DMS53 (cell line): ENCODE measurements around the gene DHRS1.
A peak's percentile ranks its signal among the peaks of the same experiment; 100 is the strongest.

ENCODE experiments used
- DNase-seq: peaks from one replicate; lab custom pipeline; 2025; lab: John Stamatoyannopoulos, UW

The DHRS1 gene

GRCh38 chr14:24299255-24300191 is at the start of gene DHRS1, which contains the start of gene NOP9:
Gene DHRS1, minus strand, starts transcription at chr14:24299780. Its CDS starts 674 bp downstream, at chr14:24299106.
Gene NOP9, plus strand, starts transcription at chr14:24299850. Its CDS starts 105 bp downstream, at chr14:24299955.
- peak; percentile 92 for DNase-seq

DNA sequence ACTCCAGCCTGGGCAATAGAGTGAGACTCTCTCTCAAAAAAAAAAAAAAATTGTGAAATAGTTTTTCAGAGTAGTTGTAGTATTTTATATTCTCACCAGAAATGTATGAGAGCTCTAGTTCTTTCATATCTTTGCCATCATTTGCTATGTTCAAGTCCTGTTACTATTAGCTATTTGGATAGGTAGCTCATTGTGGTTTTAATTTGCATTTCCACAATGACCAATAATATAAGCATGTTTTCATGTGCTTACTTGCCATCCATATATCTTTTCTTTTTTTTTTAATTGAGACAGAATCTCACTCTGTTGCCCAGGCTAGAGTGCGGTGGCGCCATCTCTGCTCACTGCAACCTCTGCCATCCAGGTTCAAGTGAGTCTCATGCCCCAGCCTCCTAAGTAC is 48.6 kb upstream of the DHRS1 start:
- no peak for DNase-seq

DNA sequence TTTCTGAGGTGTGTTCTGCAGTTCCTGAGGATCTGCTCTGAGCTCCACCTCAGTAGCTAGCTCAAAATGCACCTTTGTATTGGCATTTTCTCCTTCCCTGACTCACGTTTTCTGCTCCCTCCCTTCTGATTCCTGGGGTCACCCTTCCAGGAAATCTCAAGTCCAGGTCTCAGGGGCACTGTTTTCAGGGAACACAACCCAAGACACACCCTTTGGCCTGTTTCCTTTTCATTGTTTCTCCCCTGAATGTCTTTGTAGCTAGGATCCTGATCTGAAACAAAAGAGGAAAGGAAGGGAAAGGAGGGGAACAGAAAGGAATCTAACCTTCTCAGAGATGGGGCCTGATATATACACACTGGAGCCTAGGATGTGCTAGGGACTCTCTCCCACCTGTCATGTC is 47.6 kb upstream of the DHRS1 start:
- no peak for DNase-seq

- DNase-seq, result no peak
These were observed 44.4 kb upstream of the DHRS1 start for GRCh38 chr14:24343795-24344660.

DNA sequence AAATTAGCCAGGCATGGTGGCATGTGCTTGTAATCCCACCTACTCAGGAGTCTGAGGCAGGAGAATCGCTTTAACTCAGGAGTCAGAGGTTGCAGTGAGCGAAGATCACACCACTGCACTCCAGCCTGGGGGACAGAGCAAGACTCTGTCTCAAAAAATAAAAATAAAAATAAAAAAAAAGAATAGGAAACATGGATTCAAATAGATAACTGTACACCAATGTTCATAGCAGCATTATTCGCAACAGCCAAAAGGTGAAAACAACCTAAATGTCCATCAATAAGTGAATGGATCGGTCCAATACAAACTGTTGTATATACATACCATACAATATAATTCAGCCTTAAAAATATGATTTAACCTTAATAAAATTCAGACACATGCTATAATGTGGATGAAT is 43.3 kb upstream of the DHRS1 start:
- no peak for DNase-seq

DNA sequence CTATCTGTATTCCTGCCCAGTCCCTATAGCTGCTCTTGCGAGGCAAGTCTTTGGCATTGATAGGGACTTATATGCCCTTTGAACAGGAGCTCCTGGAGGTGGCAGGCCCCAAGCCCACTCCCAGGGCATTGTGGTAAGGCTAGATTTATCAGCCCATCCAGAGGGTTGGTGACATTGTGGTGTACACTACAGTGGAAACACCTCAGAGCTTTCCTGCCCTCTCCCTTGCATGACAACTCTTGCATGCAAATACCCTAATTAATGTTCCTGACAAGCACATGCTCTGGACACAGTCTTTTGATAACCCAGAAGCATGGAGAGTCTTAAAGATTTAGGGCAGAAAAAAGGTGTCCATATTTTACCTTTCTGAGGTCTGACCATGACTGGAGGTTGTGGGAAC is 41.0 kb upstream of the DHRS1 start:
- DNase-seq, result no peak

DNA sequence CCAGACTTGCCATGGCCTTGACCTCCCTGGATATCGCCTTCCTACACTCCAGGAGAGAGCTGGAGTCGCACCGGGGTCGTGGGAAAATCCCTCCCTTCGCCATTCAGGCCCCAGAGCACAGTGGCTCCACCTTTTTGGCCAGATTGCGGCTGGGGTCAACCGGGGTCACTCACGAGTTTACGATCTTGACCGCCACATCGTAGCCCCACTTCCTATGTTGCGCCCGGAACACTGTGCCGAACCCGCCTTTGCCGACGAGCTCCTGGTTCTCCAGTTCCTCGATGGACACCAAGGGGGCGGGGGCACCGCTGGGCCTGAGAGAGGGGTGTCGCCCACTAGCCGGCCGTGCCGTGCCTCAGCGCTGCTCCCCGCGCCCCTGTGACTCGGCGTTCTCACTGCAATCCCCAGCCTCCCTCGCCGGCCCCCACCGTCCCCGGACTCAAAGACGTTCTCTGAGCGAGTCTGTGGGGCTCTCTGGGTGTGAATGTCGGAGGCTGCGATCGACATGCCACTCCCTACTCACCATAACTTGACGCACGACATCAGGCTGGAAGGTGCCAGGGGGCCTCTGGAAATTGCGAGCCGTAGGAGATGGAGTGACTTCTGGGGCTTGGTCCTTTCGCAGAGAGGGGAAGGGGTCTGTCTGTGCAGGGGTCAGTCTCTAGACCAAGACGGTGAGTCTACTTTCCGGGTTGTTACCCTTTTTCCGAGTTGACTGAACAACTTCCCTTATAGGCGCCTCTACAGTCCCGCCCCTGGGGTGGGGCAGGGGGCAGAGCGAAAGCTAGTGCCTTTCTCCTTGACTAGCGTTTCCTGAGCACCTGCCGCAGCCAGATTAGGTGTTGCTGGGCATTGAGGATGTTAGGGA is 39.9 kb upstream of the DHRS1 start, which contains the start of gene RIPK3:
TSS of gene RIPK3 (minus strand) at position 708 of the 868 bp plus-strand sequence. CDS start at position 543, 165 bp downstream.
- DNase-seq, result peak; percentile 79

DNA sequence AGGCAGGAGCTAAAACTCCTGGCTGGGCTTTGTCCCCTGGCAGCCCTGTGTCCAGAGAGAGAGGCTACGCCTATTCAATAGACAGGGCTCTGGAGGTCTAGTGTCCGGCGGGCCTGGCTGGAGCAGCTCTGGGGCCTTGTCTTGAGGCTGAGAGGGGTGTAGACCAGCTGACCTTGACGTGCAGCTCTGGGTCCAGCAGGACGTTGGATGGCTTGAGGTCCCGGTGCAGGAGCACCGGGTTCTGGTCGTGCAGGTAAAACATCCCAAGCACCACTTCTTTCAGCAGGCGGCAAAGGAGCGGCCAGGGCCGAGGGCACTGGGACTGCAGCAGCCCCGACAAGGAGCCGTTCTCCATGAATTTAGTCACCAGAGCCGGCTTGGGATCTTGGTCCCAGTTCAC is 39.3 kb upstream of the DHRS1 start:
- DNase-seq, result no peak

DNA sequence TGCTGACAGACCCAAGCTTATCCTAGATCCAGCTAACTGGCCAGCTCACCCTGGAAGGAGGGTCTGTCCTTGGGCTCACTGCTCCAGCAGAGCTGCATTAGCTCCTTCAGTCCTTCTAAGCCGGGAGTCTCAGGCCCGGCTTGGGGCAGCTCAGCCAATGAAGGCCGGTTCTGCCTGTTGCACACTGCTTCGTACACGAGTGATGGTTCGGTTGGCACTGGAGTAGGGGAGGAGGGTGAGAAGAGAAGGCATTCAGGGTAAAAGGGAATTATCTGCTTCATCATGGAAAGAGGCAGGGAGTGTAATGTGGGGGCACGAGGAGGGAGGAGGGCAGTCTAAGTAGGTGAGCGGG is 38.2 kb upstream of the DHRS1 start:
- no peak for DNase-seq

GRCh38 chr14:24337144-24337823 is 37.7 kb upstream of the DHRS1 start:
- DNase-seq, result no peak

GRCh38 chr14:24335461-24336171 is 36.0 kb upstream of the DHRS1 start:
- DNase-seq, result no peak

DNA sequence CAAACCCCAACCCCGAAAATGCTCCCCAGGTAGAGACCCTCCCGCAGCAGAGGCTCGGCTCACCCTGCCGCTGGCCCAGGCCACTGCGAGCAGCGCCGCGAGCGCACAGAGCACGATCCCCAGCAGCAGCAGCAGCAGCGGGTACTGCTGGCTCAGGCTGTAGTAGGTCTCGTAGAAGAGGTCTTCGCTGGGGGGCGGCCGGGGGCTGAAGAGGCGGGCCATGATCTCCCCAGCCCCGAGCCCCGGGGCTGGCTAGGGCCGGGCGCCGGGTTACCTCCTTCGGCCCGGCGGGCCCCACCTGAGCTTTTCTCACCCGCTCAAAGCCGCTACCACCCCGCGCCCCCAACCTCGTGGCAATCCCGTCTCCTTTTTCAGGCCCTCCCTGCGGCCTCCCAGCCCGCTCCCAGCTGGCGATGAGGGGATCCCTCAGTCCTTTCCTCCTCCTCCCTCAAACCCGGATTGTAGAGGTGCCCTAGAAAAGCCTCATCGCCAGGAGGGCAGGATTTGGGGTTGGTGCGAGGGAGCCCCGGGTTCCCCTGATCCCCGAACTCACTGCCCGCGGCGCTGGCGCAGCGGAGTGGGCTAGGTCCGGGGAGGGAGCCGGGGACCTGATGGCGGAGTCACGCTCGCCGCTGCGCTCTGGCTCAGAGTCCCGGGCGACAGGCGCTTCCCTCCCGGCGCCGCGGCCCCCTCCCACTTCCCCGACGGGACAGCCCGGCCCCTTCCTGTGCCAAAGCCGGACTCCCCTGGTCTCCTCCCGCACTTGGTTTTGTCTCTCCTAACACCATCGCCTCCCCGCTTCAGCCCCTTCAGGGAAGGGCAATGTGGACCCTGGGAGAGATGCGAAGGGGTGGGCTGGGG is 35.1 kb upstream of the DHRS1 start, which contains the start of gene ADCY4:
TSS of gene ADCY4 (minus strand) at position 641 of the 861 bp plus-strand sequence. CDS start at position 222, 419 bp downstream.
- DNase-seq, result peak; percentile 65

- DNase-seq, result peak; percentile 92
These were observed 32.9 kb upstream of the DHRS1 start for GRCh38 chr14:24332268-24332993.

DNA sequence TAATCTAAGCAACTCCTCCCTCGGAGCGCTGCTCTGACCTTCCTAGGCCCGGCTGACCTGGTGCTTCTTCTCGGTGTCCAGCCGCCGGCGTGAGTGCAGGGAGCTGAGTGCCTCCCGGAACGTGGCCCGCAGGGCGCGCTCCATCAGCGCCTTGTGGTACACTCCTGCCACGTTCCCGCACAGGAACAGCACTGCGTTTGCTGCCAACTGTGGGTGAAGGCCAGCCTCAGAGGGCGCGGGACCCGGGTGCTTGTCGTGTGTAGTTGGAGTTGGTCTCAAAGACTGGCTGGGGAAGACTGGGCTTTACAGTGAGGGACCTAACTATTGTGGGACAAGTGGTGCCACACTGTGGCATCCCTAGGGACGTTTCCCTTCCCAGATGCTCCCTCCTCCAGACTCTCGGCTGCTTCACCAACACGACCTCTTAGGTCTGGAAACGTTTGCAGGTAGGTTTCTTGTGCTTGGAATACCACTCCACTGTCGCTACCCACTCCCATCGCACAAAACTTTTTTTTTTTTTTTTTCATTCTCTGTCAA is 32.2 kb upstream of the DHRS1 start:
- no peak for DNase-seq

DNA sequence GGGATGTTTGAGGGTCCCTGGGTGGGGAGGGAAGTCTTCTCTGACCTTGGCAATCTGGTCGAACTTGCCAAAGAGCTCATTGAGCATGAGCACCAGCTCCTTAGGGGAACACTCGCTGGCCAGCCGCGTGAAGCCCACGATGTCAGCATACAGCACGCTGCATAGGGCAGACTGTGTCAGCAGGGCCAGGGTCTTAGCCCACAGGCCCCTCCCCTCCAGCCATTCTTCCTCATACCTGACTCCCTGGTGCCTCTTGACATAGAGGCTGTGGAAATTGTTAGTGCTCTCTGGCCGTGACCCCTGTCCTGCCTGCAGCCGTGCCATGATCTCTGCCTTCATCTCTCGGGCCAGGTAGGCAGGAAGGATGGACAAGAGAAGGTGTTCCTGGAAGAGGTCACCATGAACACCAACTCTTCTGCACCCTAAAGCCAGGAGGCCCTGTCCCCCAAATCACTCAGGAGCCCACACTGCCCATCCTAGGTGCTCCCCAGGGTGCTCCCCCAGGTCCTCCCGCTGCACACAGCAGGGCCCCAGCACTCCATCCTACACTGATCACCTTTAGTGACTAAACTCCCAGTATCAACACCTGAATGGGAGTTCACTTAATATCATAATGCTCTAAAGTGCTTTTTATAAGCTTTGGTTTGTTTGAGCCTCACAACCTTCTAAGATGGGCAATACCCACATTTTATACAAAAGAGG is 31.5 kb upstream of the DHRS1 start:
- no peak for DNase-seq

DNA sequence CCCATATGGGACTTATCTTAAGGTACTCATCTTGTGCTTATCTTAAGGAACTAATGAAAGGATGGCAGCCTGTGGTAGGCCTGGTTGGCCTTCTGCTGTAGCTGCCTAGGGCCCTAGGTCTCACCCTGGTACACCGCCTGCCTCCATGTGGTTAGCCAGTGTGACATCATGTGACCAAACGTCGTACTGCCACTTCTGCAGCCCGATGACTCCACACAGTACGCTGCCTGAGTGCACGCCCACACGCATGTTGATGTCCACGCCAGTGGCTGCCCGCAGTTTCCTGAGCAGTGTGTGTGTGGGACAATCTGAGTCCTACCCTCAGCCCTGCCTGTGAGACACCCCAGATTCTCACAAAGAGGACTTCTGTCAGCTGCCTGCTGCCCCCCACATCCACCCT is 30.2 kb upstream of the DHRS1 start:
- no peak for DNase-seq

DNA sequence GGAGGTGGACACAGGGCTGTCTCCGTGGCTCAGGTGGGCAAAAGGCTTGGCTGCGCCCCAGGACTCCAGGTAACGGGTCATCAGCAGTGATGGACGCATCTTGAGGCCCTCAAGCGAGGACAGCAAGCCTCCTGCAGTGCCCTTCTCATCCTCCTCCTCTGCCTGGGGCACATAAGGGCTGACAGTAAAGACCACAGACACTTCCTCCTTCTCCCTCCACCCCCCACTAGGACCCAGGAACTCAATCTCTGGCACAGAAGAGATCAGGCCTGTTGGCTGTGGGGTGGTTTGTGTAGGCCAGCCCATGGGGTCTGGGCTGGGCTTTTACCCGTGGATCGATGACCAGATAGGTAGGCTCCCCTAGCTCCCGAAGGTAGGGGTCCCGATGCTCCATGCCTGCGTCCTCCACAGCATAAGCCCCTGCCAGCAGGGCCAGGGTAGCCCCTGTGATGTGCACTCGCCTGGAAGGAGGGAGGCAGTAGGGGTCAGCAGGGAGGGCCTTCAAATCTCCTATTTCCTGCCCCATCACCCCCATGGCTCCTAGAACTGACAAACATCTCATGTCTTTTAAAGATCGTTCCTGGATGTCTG is 29.6 kb upstream of the DHRS1 start:
- DNase-seq, result no peak
